H1 (cell line): ENCODE measurements around the gene PNPLA1. TPM values are rescaled to one million over a fixed set of nuclear protein-coding genes. Genes with fewer than 3 reads are reported as not detected.

Experiments
- CTCF ChIA-PET: fragments of 300-600 bp; sonication (Branson Sonifier 250); formaldehyde crosslinking; loops from one replicate; lab custom pipeline; 2021; ENCODE audit not compliant: partially characterized antibody; lab: Charles Lee
- POLR2A ChIA-PET: fragments of 300-600 bp; sonication (Branson Sonifier 250); formaldehyde crosslinking; loops from one replicate; lab custom pipeline; 2021; ENCODE audit warnings: inconsistent platforms; ENCODE audit not compliant: partially characterized antibody; lab: Charles Lee
- DNase-seq, 2 experiments: peaks; one replicate each; pipeline versions ENCODE4 v3.0.0 to v3.0.0-alpha.2; 2010 to 2022; ENCODE audit warnings: low spot score in 2 of 2, low read depth in 1 of 2, mixed read lengths in 1 of 2
- FAIRE-seq: peaks from 2 replicates; lab custom pipeline; 2011; peaks lifted over from hg19 to GRCh38; lab: Jason Lieb, UNC
- H2AFZ ChIP-seq: 2 replicates; pipeline ENCODE4 v1.8.1; 2012; ENCODE audit warnings: low read length, inconsistent platforms
- H2AK5ac ChIP-seq: 2 replicates; pipeline ENCODE4 v1.6.1; 2013; ENCODE audit warnings: low read depth, low read length
- H2BK120ac ChIP-seq: replicated peaks from 2 replicates; pipeline ENCODE3; 2013; ENCODE audit warnings: low read depth, low read length, inconsistent platforms
- H2BK12ac ChIP-seq: 2 replicates; pipeline ENCODE4 v1.6.1; 2013; ENCODE audit warnings: low read depth, low read length
- H2BK15ac ChIP-seq: 2 replicates; pipeline ENCODE4 v1.6.1; 2013; ENCODE audit warnings: low read length
- H2BK20ac ChIP-seq: 2 replicates; pipeline ENCODE4 v1.6.1; 2013; ENCODE audit warnings: low read length
- H2BK5ac ChIP-seq: 2 replicates; pipeline ENCODE4 v1.6.1; 2013; ENCODE audit warnings: low read depth, low read length
- H3K14ac ChIP-seq: 2 replicates; pipeline ENCODE4 v1.6.1; 2013; ENCODE audit warnings: inconsistent platforms; ENCODE audit not compliant: insufficient read length
- H3K18ac ChIP-seq: 2 replicates; pipeline ENCODE4 v1.6.1; 2013; ENCODE audit warnings: low read length; ENCODE audit errors: extremely low read depth
- H3K23ac ChIP-seq: 2 replicates; pipeline ENCODE4 v1.6.1; 2013; ENCODE audit warnings: inconsistent platforms; ENCODE audit not compliant: insufficient read length
- H3K23me2 ChIP-seq: 2 replicates; pipeline ENCODE4 v1.6.1; 2013; ENCODE audit warnings: low read depth, low read length
- H3K27ac ChIP-seq: 2 replicates; pipeline ENCODE4 v1.6.1; 2011; ENCODE audit warnings: low read depth, low read length, inconsistent platforms
- H3K27me3 ChIP-seq, 4 experiments: replicated peaks in 1 of 4; 1 replicate in 1 of 4; 2 replicates in 3 of 4; pipeline versions ENCODE4 v1.6.1 to v1.8.1; 2011 to 2013; ENCODE audit warnings: low read length in 3 of 4, mild to moderate bottlenecking in 3 of 4, inconsistent platforms in 2 of 4, mixed read lengths in 2 of 4, moderate library complexity in 1 of 4; ENCODE audit not compliant: control insufficient read depth in 3 of 4, insufficient read depth in 3 of 4; ENCODE audit errors: extremely low read depth in 1 of 4
- H3K36me3 ChIP-seq, 4 experiments: 2 replicates each; pipeline versions ENCODE4 v1.6.1 to v1.8.1; 2011 to 2013; ENCODE audit warnings: mild to moderate bottlenecking in 4 of 4, low read length in 3 of 4, moderate library complexity in 2 of 4, control low read depth in 1 of 4, inconsistent platforms in 1 of 4; ENCODE audit not compliant: insufficient read depth in 4 of 4, control insufficient read depth in 2 of 4
- H3K4ac ChIP-seq: replicated peaks from 2 replicates; pipeline ENCODE3; 2013; ENCODE audit warnings: low read length, low read depth, mixed read lengths, inconsistent platforms; ENCODE audit not compliant: insufficient read length
- H3K4me1 ChIP-seq, 4 experiments: replicated peaks in 1 of 4; 1 replicate in 1 of 4; 2 replicates in 3 of 4; pipeline versions ENCODE4 v1.6.1 to v1.8.1; 2011 to 2013; ENCODE audit warnings: low read length in 3 of 4, inconsistent platforms in 2 of 4, mixed read lengths in 1 of 4; ENCODE audit not compliant: insufficient read depth in 4 of 4, control insufficient read depth in 3 of 4
- H3K4me2 ChIP-seq, 2 experiments: 2 replicates each; pipeline versions ENCODE4 v1.6.1 to v1.8.1; 2011 to 2013; ENCODE audit warnings: low read depth in 2 of 2, low read length in 2 of 2, control low read depth in 1 of 2, inconsistent platforms in 1 of 2, mild to moderate bottlenecking in 1 of 2; ENCODE audit not compliant: insufficient read depth in 1 of 2
- H3K4me3 ChIP-seq, 4 experiments: fragments of 200-600, 300-600 bp in 1 of 4; sonication (generic), shearing (Covaris generic), sonication (Bioruptor Twin) in 1 of 4; 2 replicates each; pipeline versions ENCODE4 v1.5.1 to v1.8.1; 2011 to 2016; ENCODE audit warnings: low read length in 4 of 4, low read depth in 3 of 4, control low read depth in 2 of 4, inconsistent platforms in 2 of 4, mild to moderate bottlenecking in 2 of 4, mixed read lengths in 1 of 4, moderate library complexity in 1 of 4; ENCODE audit not compliant: insufficient read depth in 2 of 4; ENCODE audit errors: extremely low read depth in 1 of 4
- H3K56ac ChIP-seq: replicated peaks from 2 replicates; pipeline ENCODE3; 2013; ENCODE audit warnings: low read depth, mild to moderate bottlenecking, mixed read lengths, low read length, inconsistent platforms; ENCODE audit not compliant: insufficient read length
- H3K79me1 ChIP-seq: 2 replicates; pipeline ENCODE4 v1.6.1; 2013; ENCODE audit warnings: low read depth, low read length, control low read depth
- H3K79me2 ChIP-seq, 2 experiments: 2 replicates each; pipeline versions ENCODE4 v1.6.1 to v1.8.1; 2012 to 2013; ENCODE audit warnings: low read length in 2 of 2, mild to moderate bottlenecking in 2 of 2, inconsistent platforms in 1 of 2; ENCODE audit not compliant: insufficient read depth in 2 of 2, control insufficient read depth in 1 of 2
- H3K9ac ChIP-seq, 4 experiments: replicated peaks in 1 of 4; 1 replicate in 1 of 4; 2 replicates in 3 of 4; pipeline versions ENCODE4 v1.6.1 to v1.8.1; 2011 to 2013; ENCODE audit warnings: low read depth in 3 of 4, low read length in 3 of 4, control low read depth in 2 of 4, mild to moderate bottlenecking in 2 of 4, moderate library complexity in 2 of 4, inconsistent platforms in 1 of 4; ENCODE audit errors: extremely low read depth in 1 of 4
- H3K9me3 ChIP-seq, 2 experiments: 2 replicates each; pipeline versions ENCODE4 v1.6.1 to v1.8.1; 2012 to 2013; ENCODE audit warnings: mild to moderate bottlenecking in 2 of 2, moderate library complexity in 2 of 2, control low read depth in 1 of 2, inconsistent platforms in 1 of 2, low read depth in 1 of 2, low read length in 1 of 2, mixed read lengths in 1 of 2; ENCODE audit not compliant: insufficient read depth in 2 of 2
- H4K20me1 ChIP-seq, 2 experiments: replicated peaks in 1 of 2; 2 replicates each; pipeline versions ENCODE3 to v1.8.1; 2011 to 2013; ENCODE audit warnings: inconsistent platforms in 2 of 2, low read length in 2 of 2, mild to moderate bottlenecking in 1 of 2; ENCODE audit not compliant: insufficient read depth in 2 of 2, control insufficient read depth in 1 of 2
- H4K5ac ChIP-seq: 2 replicates; pipeline ENCODE4 v1.6.1; 2013; ENCODE audit warnings: low read length, low read depth, mixed read lengths, inconsistent platforms; ENCODE audit not compliant: insufficient read length
- H4K8ac ChIP-seq: 2 replicates; pipeline ENCODE4 v1.8.0; 2013; ENCODE audit warnings: mild to moderate bottlenecking, moderate library complexity, low read length, inconsistent platforms; ENCODE audit not compliant: insufficient read depth; ENCODE audit errors: extremely low read depth
- H4K91ac ChIP-seq: replicated peaks from 2 replicates; pipeline ENCODE3; 2013; ENCODE audit warnings: low read length, mixed read lengths, inconsistent platforms; ENCODE audit not compliant: insufficient read length
- ASH2L ChIP-seq: fragments of 200-600, 300-600 bp; sonication (generic); IDR thresholded peaks from one replicate; pipeline ENCODE4 v1.7.1; 2017; ENCODE audit warnings: low read length
- EP300 ChIP-seq, 2 experiments: IDR thresholded peaks; 1 replicate in 1 of 2; 2 replicates in 1 of 2; pipeline ENCODE4 v1.6.1; 2011 to 2012; ENCODE audit warnings: low read depth in 2 of 2, low read length in 2 of 2, mild to moderate bottlenecking in 2 of 2, borderline replicate concordance in 1 of 2, inconsistent platforms in 1 of 2, moderate library complexity in 1 of 2
- RAD21 ChIP-seq, 2 experiments: IDR thresholded peaks in 1 of 2; conservative IDR thresholded peaks in 1 of 2; 2 replicates each; pipeline ENCODE4 v1.6.1; 2011; ENCODE audit warnings: low read depth in 2 of 2, low read length in 2 of 2, improper control_type of control experiment in 1 of 2, inconsistent platforms in 1 of 2, mild to moderate bottlenecking in 1 of 2, moderate library complexity in 1 of 2
- SP1 ChIP-seq: IDR thresholded peaks from 2 replicates; pipeline ENCODE4 v1.6.1; 2011; ENCODE audit warnings: low read depth, low read length
- SP4 ChIP-seq: IDR thresholded peaks from 2 replicates; pipeline ENCODE4 v1.6.1; 2012; ENCODE audit warnings: low read length, inconsistent platforms
- WGBS, 2 experiments: shearing (Covaris generic) in 1 of 2; methylation state at CpG; one replicate each; pipeline versions ENCODE4 v1.1.6 to v1.1.7; 2013 to 2015; ENCODE audit warnings: low lambda C conversion rate in 2 of 2, mixed read lengths in 2 of 2, inconsistent platforms in 1 of 2, low coverage in 1 of 2, missing lambda C conversion rate in 1 of 2; ENCODE audit not compliant: insufficient replicate concordance in 2 of 2, insufficient coverage in 1 of 2, insufficient read length in 1 of 2; ENCODE audit errors: extremely low coverage in 1 of 2, missing lambda C conversion rate in 1 of 2; 5-methylcytosine and 5-hydroxymethylcytosine counted together
- polyA plus RNA-seq, 7 experiments: library from polyadenylated mRNA; depleted of rRNA in 3 of 7; stranded (reverse) in 5 of 7; unstranded in 2 of 7; fragments of >200 nt in 5 of 7; fragments of 200-250 nt in 2 of 7; gene quantifications; 1 replicate in 5 of 7; 2 replicates in 1 of 7; 4 replicates in 1 of 7; pipeline versions ENCODE4 v1.2.1 to v1.2.3, GENCODE V29; 2011 to 2013; ENCODE audit warnings: missing spikeins in 2 of 7, mixed read lengths in 2 of 7
- total RNA-seq: library from RNA; stranded (reverse); fragmentation: NEBNext Ultra II Directional; extraction: Animal tissue kit (Norgen Biotek cat#: 25700); gene quantifications from 2 replicates; pipeline ENCODE4 v1.2.1, GENCODE V29; 2021

Gene PNPLA1
- total and polyA plus RNA-seq, 2 of the 8 experiments (the other 6 are each of a cell fraction or from before 2014, with no cell fraction given): not detected

DNA sequence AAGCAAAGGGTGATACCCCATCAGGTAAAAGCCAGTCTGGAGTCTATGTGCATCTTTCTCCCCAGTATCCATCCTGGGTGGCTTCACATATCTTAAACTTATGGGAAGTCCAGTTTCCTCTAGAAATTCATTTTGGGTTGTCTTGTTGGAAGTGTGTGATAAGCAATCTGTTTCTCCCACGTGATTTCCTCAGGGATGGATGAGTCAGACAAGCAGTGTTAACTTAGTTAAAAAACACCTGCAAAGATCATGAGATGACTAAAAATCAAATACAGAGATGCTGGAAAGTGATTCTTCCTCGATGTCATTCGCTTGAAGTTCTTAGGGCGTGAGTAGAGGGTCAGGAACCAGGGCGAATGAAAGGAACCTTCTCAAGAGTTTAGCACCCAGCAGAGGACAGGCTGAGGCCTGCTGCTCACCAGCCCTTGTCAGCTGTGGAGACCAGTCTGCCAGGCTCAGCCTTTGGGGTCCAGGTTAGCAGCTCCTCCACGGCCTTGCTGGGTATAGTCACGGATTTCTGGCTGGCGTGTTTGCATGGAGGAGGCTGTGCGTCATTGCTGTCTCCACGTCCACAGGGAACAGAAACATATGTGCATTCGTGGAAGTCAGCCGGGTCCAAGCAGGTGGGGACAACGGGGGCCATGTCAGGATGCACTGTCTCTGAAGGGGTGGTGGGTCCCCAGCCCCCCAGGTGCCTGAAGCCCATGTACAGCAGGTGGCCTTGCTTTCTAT is 2.8 kb upstream of the PNPLA1 start:
- FAIRE-seq: no peak
- H3K27ac ChIP-seq: no peak overlapping the region
- H3K79me2 ChIP-seq: no peaks in the 10 kb centered on the region
- H3K56ac ChIP-seq: no peak overlapping the region
- no peak overlapping the region for H3K4ac ChIP-seq
- no peaks in the 10 kb centered on the region for H3K27me3 ChIP-seq
- POLR2A ChIA-PET: interaction anchor here (2.4 kb wide), 1 partner anchor 22 kb away, joined by 6 read pairs; no protein-coding TSS in a partner anchor
- H3K9me3 ChIP-seq: no peaks in the 10 kb centered on the region
- no peak overlapping the region for H3K14ac ChIP-seq
- no peak overlapping the region for H3K23ac ChIP-seq
- no peaks in the 10 kb centered on the region for H3K23me2 ChIP-seq
- no peaks in the 10 kb centered on the region for H3K79me1 ChIP-seq
- no peak overlapping the region for H2BK12ac ChIP-seq
- DNase-seq: no peak
- no peak overlapping the region for H2AFZ ChIP-seq
- H4K20me1 ChIP-seq: no peaks in the 10 kb centered on the region
- H2BK15ac ChIP-seq: no peak overlapping the region
- H3K4me1 ChIP-seq: peaks cover 0 to 5% (median 1%) of the 10 kb centered on the region in 4 experiments; a peak in 2 of 7 replicates
- CTCF ChIA-PET: interaction anchor here (1.1 to 2.1 kb wide), 3 partner anchors 10 to 164 kb away, joined by 3 to 10 read pairs (median 5); no protein-coding TSS in a partner anchor
- H2BK120ac ChIP-seq: no peak overlapping the region
- no peak overlapping the region for H3K9ac ChIP-seq
- no peak overlapping the region for H4K8ac ChIP-seq
- no peak overlapping the region for H4K5ac ChIP-seq
- no peak overlapping the region for H2BK20ac ChIP-seq
- no peak overlapping the region for H3K18ac ChIP-seq
- H2BK5ac ChIP-seq: no peak overlapping the region
- WGBS, 2 experiments: 88% methylated on average over 13 of the region's 13 CpGs; no CpG with 5 or more reads in 1 of the 2 experiments
- no peaks in the 10 kb centered on the region for H3K36me3 ChIP-seq
- no peak overlapping the region for H3K4me2 ChIP-seq
- no peak overlapping the region for H2AK5ac ChIP-seq
- H3K4me3 ChIP-seq: no peak overlapping the region
- no peak overlapping the region for H4K91ac ChIP-seq
- TF ChIP-seq RAD21 (IDR thresholded peaks at IDR 0.05 in 1 of 2, conservative IDR thresholded peaks at IDR 0.05 in 1 of 2; ENCODE audit: low read depth in 2 of 2, low read length in 2 of 2) (no peak), ASH2L (no peak), SP1 (no peak), EP300 (IDR thresholded peaks at IDR 0.05; ENCODE audit: borderline replicate concordance in 1 of 2, low read depth in 2 of 2, low read length in 2 of 2) (no peak), SP4 (no peak)
